Raji (cell line): ENCODE results near the gene NUS1.

Source experiments
- POLR2A ChIP-seq: IDR thresholded peaks from 2 replicates; pipeline ENCODE4 v1.6.1; 2011; ENCODE audit warnings: low read depth, low read length, control low read depth; ENCODE audit not compliant: insufficient read depth

Gene NUS1

DNA sequence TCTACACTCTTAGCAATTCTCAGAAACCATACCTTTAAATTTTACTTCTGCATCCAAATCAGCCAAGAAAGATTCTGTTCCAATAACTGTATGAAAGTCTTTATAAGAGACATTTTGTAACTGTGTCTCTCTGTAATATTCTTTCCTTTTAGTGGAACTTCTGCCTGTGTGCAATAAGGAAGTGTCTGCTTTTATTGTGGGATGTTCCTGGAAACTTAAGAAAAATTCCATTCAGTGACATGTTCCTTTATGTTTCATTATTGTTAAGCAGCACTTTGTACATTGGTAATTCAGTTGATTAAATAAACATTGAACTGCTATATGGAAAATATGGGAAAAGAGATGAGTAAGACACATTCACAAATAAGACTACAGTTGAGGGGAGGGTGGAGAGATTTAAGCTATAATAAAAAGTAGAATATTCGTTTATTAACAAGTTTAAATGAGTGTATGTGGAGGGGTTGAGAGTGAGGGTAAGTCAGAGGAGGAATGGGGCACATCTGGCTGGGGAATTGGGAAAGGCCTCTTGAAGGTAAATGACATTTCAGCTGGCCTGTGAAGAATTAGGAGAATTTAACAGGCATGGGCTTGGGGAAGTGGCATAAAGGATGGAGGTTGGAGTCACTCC lies 11.9 kb downstream of the NUS1 start:
- TF ChIP-seq POLR2A: no peak

DNA sequence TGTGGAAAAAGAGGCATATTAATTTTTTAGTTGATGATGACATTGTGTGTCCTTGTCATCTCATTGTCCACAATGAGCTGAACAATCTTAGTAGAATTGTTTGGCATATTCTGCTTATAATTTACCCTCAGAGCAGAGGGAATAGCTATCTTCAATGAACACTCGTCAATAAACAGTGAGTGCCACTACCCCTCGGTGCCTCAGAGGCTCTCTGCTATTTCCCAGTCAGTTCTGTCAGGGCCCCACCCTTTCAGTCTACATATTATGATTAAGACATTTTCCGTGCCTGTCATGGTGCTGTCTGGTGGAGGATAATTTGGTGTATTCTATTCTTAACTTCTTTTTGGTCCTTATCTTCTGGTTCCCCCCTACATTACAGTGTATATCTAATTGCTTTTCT lies 31.2 kb downstream of the NUS1 start:
- no peak for TF ChIP-seq POLR2A

DNA sequence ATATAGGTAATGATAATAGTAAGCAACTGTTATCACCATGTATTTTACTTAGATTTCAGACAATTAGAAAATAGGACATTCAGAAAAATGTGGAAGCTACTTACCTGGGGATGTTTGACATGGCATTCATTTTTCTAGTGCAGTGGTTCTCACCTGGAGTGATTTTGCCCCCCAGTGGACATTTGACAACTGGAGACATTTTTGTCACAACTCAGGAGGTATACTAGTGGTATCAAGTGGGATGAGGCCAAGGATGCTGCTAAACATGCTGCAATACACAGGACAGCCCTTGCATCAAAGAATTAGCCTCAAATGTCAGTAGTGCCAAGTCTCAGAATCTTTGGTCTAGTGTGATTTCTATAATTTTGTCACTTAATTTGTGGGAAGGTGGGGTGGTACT lies 36.1 kb downstream of the NUS1 start:
- no peak for TF ChIP-seq POLR2A

DNA sequence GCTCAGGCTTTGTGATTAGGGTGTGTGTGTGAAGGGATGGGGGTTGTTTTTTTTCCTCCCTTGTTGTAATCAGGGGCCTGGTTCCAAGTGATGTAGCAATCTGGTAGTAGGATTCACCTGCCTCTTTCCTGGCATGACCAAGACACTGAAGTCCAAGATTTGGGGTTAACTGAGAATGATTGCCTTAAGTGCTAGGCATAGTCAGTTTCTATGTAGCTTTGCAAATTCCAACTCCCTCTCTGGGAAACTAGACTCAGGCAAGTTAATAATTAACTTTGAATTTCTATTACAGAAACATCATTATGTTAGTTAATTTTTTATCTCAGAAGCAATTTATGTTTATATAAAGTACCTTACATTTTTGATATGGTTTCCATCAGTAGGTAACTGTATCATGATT lies 43.6 kb downstream of the NUS1 start:
- TF ChIP-seq POLR2A: no peak

DNA sequence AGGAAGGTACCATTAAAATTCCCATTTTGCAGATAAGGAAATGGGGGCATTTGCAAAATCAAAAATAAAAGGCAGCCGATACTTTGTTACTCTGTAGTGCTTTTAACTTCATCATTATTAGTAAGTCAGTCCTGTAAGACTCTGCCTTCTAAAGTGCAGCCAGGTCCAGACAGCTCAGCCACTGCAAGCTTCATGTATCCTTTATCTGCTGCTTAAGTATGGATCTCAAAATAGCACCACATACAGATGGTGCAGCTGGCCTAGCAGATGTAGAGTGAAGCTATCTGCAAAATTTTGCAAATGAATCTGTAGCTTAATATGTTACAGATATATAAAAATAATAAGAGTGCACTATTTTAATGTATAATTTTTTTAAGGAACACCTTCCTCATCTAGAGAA lies 53.4 kb downstream of the NUS1 start:
- TF ChIP-seq POLR2A: no peak

DNA sequence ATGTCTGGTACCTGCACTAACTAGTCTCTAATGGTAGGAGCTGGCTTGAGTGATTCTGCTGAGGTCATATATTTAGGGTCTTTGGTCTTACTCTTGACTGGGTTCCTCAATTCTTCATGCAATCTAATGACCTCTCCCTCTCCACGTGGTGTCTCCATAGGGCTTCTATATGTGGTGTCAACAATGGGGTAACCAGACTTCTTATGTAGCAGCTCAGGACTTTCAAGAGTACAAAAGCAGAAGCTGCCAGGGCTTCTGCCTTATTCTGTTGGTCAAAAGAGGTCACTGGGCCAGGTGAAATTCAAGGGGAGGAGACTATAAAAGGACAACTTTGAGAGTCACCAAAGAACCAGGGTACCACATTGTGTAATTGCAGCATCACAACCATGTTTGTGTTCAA lies 54.3 kb downstream of the NUS1 start:
- no peak for TF ChIP-seq POLR2A

DNA sequence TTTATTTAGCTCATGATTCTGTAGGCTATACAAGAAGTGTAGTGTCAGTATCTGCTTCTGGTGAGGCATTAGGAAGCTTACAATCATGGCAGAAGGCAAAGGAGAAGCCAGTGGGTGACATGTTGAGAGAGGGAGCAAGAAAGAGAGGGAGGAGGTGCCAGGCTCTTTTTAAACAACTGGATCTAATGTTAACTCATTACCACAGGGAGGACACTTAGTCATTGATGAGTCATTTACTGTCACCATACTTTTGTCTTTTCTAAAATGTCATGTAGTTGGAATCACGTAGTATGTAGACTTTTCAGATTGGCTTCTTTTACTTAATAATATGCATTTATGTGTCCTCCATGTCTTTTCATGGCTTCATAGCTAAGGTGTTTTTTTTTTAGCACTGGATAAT lies 58.1 kb downstream of the NUS1 start:
- no peak for TF ChIP-seq POLR2A

DNA sequence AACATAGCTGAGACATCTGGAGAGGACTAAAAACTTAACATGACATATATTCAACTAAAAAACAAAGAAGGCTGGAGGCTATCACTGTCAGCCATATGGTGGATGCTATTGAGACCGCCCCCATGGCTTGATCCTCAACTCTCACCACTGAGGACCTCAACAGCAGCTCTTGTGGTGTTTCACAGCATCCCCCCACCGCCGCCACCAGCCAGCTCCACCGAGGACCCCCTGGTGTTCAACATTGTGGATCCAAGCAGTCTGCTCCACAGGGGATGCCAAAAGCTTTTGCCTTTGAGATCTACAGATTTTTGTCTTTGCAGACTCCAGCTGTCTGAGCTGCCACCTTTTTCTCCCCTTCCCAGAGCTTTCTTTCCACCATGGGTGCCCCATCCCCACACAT lies 64.6 kb downstream of the NUS1 start:
- no peak for TF ChIP-seq POLR2A

DNA sequence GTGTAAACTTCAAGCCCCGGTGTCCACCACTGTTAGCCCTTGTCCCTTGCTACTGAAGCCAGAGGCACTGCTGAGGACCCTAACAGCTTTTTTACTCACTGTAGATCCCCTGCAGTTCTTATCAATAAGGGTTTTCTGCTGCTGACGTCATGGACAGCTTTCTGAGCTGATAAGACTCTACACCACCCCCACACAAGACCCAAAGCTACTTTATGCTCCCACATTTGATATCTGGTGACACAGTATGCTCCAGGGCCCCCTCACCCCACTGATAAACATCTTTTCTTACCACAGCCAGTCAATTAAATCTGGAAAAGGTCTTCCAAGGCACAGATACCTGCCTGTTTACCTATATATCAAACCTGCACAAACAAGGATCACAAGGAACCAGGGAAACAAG lies 65.3 kb downstream of the NUS1 start:
- TF ChIP-seq POLR2A: no peak
